CD4-positive, alpha-beta T cell treated with Interleukin-6 at 100 ng/mL for 8 hours (primary cell): ENCODE results near the gene EXOC6B.

ENCODE experiments used
- DNase-seq: peaks from one replicate; pipeline ENCODE4 v3.0.0-alpha.2; 2020; ENCODE audit warnings: mixed read lengths, low spot score

Gene EXOC6B

DNA sequence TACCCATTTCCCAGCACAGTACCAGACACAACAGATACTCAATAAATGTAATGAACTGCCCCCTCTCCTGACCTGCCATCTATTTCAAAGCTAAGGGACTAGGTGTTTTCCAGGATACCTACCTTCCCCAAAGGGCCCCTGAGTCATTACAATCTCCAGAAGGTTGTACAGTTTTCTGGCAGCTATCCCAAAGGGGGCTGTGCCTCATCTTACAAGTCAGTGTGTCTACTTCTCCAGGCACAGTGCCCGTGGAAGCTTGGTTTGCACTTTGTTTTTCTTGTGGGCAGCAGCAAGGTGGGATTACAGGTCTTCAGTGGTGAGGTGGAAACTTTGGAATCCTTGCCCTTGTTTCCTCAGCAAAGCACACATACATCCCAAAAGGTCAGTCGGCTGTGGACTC is 615.4 kb downstream of the EXOC6B start:
- DNase-seq = no peak

GRCh38 chr2:72208225-72208624 is 617.6 kb downstream of the EXOC6B start:
- DNase-seq = no peak

DNA sequence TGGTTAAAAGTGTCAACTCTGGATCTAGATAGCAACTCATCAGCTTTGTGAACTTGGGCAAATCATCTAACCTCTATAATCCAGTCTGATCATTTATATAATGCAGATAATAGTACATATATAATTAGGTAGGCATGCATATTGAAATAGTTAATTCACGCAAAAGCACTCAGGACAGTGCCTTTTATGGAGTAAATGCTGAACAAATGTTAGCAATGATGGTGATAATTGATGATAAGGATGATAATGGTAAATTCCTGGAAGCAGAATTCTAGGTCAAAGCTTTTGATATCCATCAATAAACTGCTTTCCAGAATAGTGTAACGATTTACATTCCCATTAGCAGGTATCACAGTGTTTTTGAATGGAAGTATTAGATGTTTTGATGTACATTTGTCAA is 618.5 kb downstream of the EXOC6B start:
- no peak for DNase-seq

- DNase-seq = no peak
These were observed 620.3 kb downstream of the EXOC6B start for GRCh38 chr2:72205504-72205881.

DNA sequence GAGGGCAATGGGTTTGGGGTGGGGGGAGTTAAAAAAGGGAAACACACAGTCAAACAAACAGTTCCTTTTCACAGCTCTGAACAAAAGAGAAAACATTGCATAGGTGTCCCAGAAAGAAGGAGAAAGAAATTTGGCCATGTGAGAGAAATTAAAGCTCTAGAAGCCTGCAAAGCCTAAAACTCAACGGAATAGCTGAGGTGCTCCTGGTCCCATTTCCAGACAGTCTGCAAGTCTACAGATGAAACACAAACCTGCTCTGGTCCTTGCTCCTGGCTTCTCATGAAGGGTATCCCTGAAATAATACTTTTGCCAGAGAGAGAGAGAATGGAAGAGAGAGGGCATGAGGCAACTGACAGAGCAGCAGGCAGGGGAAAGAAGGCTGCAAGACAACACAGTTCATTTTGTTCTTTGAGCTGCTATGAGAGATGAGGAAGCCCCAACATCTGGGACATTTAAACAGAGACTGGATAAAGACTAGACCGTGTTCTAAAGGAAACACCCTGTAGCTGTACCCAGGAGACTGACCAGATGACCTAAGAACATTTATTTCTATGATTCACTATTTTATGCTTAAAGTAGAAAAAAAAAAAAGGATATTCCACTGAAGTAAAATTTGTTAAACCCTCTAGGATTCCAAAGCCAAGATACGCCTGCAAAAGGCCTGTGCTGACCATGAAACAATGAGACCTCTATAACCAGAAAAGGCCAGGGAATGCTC is 620.9 kb downstream of the EXOC6B start:
- DNase-seq = no peak

DNA sequence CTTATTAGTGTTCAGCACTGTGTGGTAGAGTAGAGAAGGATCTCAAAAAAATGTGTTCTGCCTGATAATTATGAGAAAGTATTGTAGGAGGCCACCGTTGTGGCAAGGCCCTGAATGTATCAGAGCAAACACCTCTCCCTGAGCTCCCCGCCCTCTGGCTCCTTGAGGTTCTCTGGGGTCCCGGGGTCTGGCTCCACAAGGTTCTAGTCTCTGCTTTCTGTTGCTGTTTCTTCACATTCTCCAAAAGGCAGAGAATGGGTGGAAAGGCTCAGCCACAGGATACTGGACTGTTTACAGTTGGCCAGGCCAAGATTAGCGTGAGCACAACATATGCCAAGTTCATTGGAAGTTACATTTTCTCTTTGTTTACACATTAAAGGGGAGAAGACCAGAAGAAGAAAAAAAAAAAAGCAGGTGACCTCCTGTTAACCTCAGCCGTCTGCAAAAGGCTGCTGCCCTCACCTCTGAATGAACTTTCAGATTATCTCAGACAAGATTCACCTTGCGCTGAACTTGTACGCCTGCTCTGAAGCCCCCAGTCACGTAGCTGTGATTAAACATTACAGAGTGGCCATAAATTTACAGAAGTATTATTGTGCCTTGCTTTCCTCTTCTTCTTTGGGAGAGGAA is 621.6 kb downstream of the EXOC6B start:
- no peak for DNase-seq

GRCh38 chr2:72198532-72199241 is 627.1 kb downstream of the EXOC6B start:
- no peak for DNase-seq

GRCh38 chr2:72193723-72194122 is 632.1 kb downstream of the EXOC6B start:
- DNase-seq = no peak

GRCh38 chr2:72191441-72191840 is 634.4 kb downstream of the EXOC6B start:
- no peak for DNase-seq

DNA sequence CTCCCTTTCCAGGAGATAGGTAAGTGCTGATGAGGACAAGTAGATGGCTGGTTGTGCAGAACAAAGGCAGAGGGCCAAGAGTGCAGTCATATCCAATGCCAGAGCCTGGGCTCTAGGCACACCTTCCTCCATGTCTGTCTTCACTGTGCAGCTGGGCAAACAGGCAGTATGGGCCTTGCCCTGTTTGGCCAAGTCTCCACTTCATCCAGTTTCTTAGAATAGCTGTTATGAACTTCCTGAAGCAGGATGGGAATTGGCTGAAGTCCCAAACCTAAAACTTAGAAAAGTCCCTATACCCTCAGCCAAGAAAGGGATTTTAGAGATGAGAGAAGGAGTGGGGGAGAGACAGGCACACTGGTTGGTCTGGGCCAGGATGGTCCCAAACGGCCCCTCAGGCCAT is 640.6 kb downstream of the EXOC6B start:
- no peak for DNase-seq

GRCh38 chr2:72183466-72183865 is 642.4 kb downstream of the EXOC6B start:
- DNase-seq = no peak

DNA sequence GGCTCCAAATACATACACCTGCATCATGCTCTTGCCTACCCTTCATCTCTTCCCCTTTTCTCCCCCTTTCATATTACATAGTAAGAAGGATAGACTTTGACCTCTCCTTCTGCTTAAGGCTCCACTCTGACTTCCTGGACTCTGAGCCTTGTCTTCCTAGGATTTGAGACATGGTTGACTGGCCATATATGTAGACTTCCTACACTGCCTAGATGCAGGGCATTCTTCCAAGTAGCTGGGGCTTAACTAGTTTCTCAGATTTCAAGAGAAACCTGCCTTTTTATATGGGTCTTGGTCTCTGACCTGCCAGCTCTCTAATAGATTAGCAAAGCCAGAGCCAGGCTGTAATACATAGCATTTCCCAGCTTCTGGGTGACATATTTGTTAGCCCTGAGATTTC is 642.8 kb downstream of the EXOC6B start:
- DNase-seq = no peak

DNA sequence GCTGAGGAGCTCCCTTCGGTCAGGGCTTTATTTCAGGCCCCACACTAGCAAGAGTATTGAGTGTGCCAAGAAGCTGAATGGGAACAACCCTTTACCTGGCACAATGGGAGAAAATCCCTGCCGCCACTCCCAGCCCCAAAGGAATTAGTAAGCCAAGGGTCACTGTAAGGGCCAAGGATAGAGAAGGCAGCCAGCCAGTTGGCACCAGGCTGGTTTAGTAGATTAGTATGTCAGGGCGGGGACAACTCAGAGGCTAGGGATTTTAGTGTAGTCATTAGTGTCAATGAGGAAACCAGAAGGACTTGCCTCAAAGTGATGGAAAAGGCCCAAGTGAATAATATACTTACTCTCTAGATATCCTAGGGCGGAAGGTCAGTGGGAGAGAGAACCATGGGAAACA is 643.3 kb downstream of the EXOC6B start:
- DNase-seq = no peak

GRCh38 chr2:72181616-72182015 is 644.2 kb downstream of the EXOC6B start:
- DNase-seq = no peak

- no peak for DNase-seq
These were observed 645.5 kb downstream of the EXOC6B start for GRCh38 chr2:72180351-72180750.

DNA sequence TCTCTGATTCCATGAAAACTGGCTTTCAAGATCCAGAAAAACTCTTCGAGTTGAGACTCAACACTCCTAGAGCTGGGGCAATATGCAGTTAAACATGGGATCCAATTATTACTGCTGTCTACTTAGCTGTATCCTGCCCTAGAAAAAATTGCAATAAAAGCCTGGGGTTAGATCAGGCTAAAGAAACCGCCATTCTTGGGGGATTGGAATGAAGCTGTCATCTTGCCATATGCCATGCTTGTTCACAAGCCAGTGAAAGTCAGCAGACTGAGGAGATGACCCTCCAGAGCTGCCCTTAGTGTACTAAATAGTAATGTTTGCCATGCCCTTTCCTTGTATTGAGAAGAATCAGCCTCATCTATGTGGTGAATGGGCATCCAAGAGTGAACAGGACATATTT is 647.3 kb downstream of the EXOC6B start:
- DNase-seq = no peak

GRCh38 chr2:72176281-72176680 is 649.6 kb downstream of the EXOC6B start:
- DNase-seq = no peak

- DNase-seq = no peak
These were observed 650.2 kb downstream of the EXOC6B start for GRCh38 chr2:72175636-72176035.

GRCh38 chr2:72173640-72174321 is 652.1 kb downstream of the EXOC6B start:
- no peak for DNase-seq

GRCh38 chr2:72172478-72172877 is 653.4 kb downstream of the EXOC6B start:
- no peak for DNase-seq

GRCh38 chr2:72166279-72166678 is 659.6 kb downstream of the EXOC6B start:
- DNase-seq = no peak

DNA sequence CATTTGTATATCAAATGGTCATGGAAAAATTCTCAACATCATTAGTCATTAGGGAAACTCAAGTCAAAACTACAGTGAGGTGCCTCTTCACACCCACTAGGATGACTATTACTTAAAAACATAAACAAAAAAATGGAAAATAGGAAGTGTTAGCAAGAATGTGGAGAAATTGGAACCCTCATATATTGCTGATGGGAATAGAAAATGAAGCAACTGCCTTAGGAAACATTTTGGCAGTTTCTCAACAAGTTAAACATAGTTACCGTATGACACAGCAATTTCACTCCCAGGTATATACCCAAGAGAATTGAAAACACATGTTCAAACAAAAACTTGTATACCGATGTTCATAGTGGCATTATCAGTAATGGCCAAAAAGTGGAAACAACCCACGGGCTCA is 660.0 kb downstream of the EXOC6B start:
- no peak for DNase-seq

- DNase-seq = no peak
These were observed 663.3 kb downstream of the EXOC6B start for GRCh38 chr2:72162574-72162973.
